Ecto neural progenitor cell (in vitro differentiated cells): ENCODE measurements around the gene HMX3.

Experiments used
- DNase-seq: peaks from one replicate; pipeline ENCODE4 v3.0.0-alpha.2; 2018; ENCODE audit warnings: low spot score

HMX3 gene

GRCh38 chr10:123147635-123148413 lies 12.1 kb downstream of the HMX3 start, which contains the start of gene HMX2:
TSS of gene HMX2 (plus strand) at chr10:123148136. CDS start at chr10:123148379, 243 bp downstream.
- peak; percentile 87 for DNase-seq

GRCh38 chr10:123148414-123149161 lies 12.8 kb downstream of the HMX3 start:
- DNase-seq, result peak; percentile 65

DNA sequence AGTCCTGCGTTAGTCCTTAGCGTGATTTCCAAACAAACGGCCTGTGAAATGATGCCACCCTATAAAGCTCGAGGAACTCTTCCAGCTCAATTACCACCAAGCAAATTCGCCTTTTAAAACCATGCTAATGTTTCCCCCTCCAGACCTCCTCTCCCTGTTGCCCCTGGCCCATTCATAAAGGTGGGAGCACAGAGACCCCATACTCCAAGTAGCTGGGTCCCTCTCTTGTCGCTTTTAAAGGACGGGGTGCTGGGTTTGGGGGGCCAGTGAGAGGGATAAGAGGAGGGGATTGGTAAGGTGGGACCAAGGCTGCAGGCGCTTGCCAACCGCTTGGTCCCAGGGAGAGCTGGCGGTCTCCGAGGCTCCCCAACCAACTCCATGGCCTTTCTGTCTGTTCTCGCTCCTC lies 13.4 kb downstream of the HMX3 start:
- no peak for DNase-seq

- DNase-seq, result peak; percentile 74
Observed at GRCh38 chr10:123149568-123150270, 13.9 kb downstream of the HMX3 start.

DNA sequence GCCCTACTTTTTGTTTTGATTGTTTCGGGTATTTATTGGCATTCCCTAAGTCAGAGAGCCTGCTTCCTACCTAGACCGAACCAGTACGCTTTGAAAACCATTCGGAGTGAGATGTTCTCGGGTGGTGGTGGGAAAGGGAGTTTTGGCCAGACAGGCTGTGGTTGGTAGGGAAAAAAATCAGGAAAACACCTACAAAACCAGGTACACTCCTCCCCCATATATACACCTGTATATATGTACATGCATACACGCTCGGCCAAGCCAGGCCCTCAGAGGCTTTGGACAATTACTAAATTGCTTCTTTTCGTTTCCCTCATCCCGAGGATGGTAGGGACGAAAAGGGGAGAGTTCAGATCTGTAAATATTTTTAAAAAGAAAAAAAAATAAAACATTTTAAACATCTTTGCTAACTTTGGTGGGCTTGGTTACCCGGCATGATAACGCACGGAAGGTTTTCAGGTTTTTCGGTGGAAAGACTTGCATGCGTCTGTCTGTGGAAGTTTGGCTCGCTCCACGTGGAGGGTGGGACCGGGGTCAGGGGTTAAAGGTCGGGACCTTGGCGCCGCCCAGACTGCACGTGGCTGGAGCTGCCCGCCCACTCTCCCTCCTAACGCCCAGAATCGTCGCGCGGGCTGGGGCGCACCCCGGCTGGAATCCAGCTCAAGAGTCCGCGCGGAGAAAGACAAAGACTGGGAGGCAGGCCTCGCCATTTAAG lies 14.7 kb downstream of the HMX3 start:
- no peak for DNase-seq

DNA sequence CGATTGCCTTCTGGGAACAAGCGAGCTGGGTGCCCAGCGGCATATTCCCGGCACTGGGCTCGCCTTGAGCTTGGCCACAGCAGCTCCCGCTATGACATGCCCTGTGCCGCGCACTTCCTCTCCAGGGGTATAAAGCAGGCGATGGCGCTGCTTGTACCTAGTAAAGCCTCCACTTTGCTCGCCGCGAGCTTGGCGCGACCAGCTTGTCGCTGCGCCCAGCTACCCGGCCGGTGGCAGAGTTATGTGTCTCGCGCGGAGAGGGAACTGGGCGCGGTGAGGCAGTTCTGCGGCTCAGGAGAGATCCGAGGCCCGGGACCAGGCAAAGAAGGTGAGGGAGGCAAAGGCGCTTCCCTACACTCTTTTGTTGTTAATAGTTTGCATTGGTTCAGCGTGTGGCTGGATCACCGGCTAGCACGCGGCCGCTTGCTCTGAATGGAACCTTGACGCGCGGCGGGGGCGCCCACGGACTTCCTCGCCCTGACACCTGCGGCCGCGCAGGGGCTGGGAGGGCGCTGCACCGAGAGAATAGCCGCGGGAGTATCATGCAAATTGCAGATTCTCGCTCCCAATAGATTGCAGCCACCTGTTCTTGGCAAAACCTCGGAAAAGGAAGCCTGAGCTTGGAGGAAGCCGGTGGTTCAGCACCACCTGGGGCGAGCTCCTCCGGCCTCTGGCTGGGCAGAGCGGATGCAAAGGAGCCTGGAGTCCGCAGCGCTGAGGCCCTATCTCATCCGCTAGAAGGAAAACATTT lies 15.4 kb downstream of the HMX3 start:
- peak; percentile 80 for DNase-seq

GRCh38 chr10:123151737-123152135 lies 16.0 kb downstream of the HMX3 start:
- no peak for DNase-seq

- DNase-seq, result no peak
Observed at GRCh38 chr10:123153486-123154091, 17.8 kb downstream of the HMX3 start.

- peak; percentile 97 for DNase-seq
Observed at GRCh38 chr10:123154092-123154710, 18.4 kb downstream of the HMX3 start, which contains the start of gene BUB3. TSS of gene BUB3 (plus strand) at chr10:123154402. CDS start at chr10:123154918, 516 bp downstream.

DNA sequence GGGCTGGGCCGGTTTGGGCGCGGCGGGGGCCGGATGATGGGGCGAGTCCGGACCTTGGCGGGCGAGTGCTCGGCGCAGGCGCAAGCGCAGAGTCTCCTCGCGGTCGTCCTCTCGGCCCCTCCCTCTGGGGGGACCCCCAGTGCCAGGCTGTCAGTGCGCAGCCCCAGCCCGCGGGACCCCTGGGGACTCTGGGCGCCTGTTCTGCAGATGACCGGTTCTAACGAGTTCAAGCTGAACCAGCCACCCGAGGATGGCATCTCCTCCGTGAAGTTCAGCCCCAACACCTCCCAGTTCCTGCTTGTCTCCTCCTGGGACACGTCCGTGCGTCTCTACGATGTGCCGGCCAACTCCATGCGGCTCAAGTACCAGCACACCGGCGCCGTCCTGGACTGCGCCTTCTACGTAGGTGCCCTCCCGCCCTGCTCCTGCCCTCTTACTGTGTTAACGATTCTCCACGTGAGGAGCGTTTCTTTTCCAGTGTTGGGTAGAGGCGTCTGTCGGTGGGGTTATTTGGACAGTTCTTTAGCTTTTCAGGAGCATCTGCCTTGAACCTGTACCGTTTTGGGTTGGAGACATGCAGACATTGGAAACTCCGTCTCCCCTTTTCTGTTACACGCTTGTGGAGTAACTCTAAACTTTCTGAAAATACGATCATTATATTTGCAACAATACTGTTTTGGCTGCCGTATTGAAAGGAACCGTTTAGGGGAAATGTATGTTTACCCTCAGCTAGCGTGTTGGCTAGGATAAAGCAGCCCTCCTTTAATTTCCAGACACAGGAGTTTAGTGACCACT lies 19.1 kb downstream of the HMX3 start:
- DNase-seq, result peak; percentile 79

DNA sequence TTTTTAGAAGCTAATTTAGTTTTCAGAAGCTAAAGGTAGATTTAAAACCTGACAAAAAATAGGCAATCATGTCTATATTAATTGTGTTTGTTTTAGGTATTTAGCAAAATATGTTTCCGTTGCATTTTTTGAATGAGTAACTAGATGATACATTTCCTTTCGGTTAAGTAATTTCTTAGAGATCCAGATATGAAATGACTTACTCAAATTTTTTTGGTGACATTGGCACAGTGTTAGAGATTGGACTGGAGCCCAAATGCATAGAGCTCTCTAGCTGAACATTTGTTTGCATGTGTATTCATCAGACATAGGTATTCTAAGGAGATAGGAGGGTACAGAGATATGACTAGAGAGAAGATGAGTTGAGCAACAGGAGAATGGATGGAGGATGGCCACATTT lies 20.3 kb downstream of the HMX3 start:
- DNase-seq, result no peak

DNA sequence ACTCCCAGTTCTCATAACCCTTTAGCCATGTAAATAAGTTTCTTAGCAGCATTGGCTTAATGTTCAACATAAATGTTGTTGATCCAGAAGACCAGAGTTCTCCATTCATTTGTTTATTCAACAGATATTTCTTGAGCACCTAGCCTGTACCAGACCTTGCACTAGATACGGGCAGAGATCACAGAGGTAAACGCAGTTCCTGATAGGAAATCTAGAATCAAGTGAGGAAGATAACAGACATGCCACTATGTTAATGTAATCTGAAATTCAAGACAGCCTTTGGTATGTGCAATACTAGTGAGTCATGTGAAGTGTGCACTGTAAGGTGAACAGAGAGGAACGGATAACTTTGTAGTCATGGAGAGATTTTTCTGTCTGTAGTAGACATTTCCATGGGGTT lies 21.4 kb downstream of the HMX3 start:
- DNase-seq, result no peak

DNA sequence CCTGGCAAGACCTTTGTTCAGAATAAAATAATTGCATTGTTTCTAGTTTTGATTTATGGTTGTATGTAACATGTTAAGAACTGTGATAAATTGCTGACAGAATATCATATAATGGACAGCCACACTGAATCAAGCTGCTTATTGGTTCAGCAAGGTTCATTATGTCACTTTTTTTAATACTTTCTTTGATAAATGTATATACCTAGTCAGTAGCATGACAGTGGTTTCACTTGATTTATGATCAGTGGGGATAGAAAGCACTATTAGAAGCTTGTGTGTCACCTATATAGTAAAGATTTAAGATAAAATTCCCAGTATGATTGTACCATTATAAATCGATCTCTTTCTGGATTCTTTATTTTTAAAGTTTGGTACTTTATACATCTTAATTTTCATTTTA lies 22.9 kb downstream of the HMX3 start:
- DNase-seq, result no peak

DNA sequence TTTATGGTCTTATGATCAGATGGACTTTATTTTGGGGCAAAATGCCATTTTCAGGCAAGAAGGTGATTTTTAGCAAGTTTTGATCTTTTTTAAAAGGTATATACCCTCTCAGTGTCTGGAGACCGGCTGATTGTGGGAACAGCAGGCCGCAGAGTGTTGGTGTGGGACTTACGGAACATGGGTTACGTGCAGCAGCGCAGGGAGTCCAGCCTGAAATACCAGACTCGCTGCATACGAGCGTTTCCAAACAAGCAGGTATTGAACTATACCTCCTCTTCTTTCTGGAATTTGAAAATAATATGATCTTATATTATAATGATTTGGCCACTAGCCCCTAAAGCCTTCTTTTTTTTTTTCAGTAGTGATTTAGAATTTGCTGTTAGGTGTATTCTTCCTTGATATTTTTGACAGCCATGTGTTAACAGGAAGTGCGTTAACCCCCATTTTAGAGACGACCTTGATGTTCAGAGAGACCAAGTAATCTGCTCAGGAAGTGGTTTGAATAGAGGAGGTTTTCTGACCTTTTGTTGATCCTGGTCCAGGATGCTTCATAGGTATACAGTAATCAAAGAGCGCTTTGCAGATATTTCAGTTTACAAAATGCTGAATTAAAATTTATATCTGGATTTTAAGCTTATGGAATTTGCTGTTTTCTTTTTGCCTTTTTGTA lies 24.7 kb downstream of the HMX3 start:
- DNase-seq, result no peak

DNA sequence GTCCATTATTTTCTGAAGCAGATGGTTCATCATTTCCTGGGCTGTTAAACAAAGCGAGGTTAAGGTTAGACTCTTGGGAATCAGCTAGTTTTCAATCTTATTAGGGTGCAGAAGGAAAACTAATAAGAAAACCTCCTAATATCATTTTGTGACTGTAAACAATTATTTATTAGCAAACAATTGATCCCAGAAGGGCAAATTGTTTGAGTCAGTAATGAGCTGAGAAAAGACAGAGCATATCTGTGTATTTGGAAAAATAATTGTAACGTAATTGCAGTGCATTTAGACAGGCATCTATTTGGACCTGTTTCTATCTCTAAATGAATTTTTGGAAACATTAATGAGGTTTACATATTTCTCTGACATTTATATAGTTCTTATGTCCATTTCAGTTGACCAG lies 28.5 kb downstream of the HMX3 start:
- DNase-seq, result no peak

GRCh38 chr10:123165445-123166072 lies 29.8 kb downstream of the HMX3 start:
- DNase-seq, result no peak

GRCh38 chr10:123166618-123167017 lies 30.8 kb downstream of the HMX3 start:
- DNase-seq, result no peak

DNA sequence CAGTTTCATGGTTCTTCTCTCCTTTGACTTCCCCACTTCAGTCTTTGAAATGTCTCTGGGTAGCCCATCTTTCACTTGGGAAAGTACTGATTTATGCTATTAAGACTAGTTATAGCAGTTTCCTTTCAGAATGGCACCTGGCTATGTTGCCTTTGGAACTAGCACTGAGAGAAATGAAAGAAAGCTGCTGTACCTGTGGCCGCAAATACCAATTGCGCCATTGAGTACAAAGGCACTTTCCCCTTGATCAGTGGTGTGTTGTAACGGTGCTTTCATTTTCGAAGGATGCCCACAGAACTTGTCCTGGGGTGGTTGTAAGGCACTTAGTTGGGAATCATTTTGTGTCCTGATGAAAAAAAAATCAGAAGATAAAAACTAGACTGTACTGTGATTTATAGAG lies 35.2 kb downstream of the HMX3 start:
- no peak for DNase-seq
